Stimulated activated CD4-positive, alpha-beta T cell treated with anti-CD3 and anti-CD28 coated beads, TNF-alpha, amount 100 ng/mL, for 4 hours (primary cell): Measurements from ENCODE around the gene GNL2.

ENCODE experiments used
- DNase-seq, 3 experiments: peaks; one replicate each; pipeline ENCODE4 v3.0.0-alpha.2; 2020; ENCODE audit warnings: low read depth in 3 of 3

GNL2 gene

GRCh38 chr1:37595440-37596181 is at the start of gene GNL2:
GNL2 (minus strand) TSS chr1:37595937; CDS start chr1:37595822, 115 bp downstream.
- DNase-seq, result peak; percentile 90 to 92 (median 91)

GRCh38 chr1:37641059-37641458 is 45.3 kb upstream of the GNL2 start:
- DNase-seq, result no peak

GRCh38 chr1:37636435-37636834 is 40.7 kb upstream of the GNL2 start:
- no peak for DNase-seq

- no peak for DNase-seq
Observed at GRCh38 chr1:37634992-37635902, 39.5 kb upstream of the GNL2 start.

- no peak for DNase-seq
Observed at GRCh38 chr1:37634244-37634991, 38.7 kb upstream of the GNL2 start, which contains the start of gene RSPO1. RSPO1 (minus strand) TSS chr1:37634892; CDS start chr1:37629661, 5,231 bp downstream.

GRCh38 chr1:37633938-37634243 is 38.2 kb upstream of the GNL2 start:
- DNase-seq, result no peak

GRCh38 chr1:37633040-37633937 is 37.6 kb upstream of the GNL2 start:
- DNase-seq, result no peak

- no peak for DNase-seq
Observed at GRCh38 chr1:37631036-37631435, 35.3 kb upstream of the GNL2 start.

GRCh38 chr1:37630426-37631028 is 34.8 kb upstream of the GNL2 start:
- DNase-seq, result no peak

- DNase-seq, result no peak
Observed at GRCh38 chr1:37629726-37630425, 34.1 kb upstream of the GNL2 start.

GRCh38 chr1:37629008-37629407 is 33.3 kb upstream of the GNL2 start:
- no peak for DNase-seq

- no peak for DNase-seq
Observed at GRCh38 chr1:37628026-37628556, 32.4 kb upstream of the GNL2 start.

- no peak for DNase-seq
Observed at GRCh38 chr1:37622131-37622530, 26.4 kb upstream of the GNL2 start.

- DNase-seq, result no peak
Observed at GRCh38 chr1:37621326-37621870, 25.7 kb upstream of the GNL2 start.

GRCh38 chr1:37620707-37621106 is 25.0 kb upstream of the GNL2 start:
- no peak for DNase-seq

- no peak for DNase-seq
Observed at GRCh38 chr1:37616330-37616729, 20.6 kb upstream of the GNL2 start.

GRCh38 chr1:37614105-37614504 is 18.4 kb upstream of the GNL2 start:
- DNase-seq, result no peak

GRCh38 chr1:37612186-37612585 is 16.4 kb upstream of the GNL2 start:
- no peak for DNase-seq

GRCh38 chr1:37609994-37610393 is 14.3 kb upstream of the GNL2 start:
- DNase-seq, result no peak

GRCh38 chr1:37609002-37609401 is 13.3 kb upstream of the GNL2 start:
- no peak for DNase-seq
